Measurements from ENCODE around the gene RGL1.

DNA sequence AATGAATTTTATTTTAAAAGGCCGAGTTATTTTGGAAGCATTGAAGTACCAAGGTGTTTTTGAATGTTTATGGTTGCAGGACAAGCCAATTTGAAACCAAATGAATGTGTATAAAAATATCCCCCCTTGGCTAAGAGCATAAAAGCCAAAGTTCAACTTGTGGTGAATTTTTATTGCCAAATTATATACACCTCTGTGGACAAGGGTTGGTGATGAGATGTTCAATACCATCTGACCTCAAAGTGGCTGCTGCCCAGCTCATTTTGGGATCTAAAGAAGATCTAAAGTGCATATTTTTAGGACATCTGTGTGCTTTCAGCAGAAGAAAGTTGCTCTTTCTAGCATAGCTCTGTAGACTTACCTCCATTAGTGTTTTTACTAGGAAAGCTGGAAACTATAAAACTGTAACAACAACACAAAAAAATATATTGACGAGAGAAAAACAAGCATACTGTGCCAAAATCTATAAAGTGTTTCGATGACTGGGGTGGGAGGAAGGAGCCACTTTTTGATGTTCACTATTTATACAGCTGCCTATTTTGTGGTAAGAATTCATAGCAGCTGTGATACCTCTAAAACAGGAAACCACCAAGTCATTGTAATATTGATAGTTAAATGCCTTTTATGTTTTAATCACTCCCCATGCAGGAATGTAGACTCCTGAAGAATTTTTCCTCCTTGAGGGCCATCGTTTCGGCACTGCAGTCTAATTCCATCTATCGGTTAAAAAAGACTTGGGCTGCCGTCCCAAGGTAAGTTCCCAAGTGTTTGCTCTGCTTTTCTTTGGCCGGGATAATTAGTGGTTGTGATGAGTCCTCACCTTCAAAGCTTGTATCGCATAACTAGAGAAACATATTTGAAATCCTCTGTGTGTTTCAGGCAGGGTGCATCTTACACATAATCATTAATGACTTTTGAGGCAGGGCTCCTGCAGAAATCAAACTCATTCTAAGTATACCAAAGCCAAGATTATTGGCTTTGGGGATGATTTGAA is 83.2 kb downstream of the RGL1 start:
- TF ChIP-seq POLR2A (IDR thresholded peaks at IDR 0.05; ENCODE audit: low read length) (no peak), GATA1 (IDR thresholded peaks at IDR 0.05; ENCODE audit: low read depth, low read length) (no peak)

Measured in erythroblast (primary cell).